Testis (tissue), 2 donors: Measurements from ENCODE around the gene IFFO2.

Experiments
- CTCF ChIP-seq, 3 experiments: fragments of 450-650 bp in 2 of 3; fragments of 200-600 bp in 1 of 3; sonication (generic) in 1 of 3; IDR thresholded peaks; one replicate each; pipeline ENCODE4 v1.5.1; 2016 to 2019; ENCODE audit warnings: antibody characterized with exemption in 3 of 3, mild to moderate bottlenecking in 2 of 3, moderate library complexity in 1 of 3
- POLR2A ChIP-seq: fragments of 450-650 bp; IDR thresholded peaks from one replicate; pipeline ENCODE4 v1.6.1; 2017; ENCODE audit warnings: antibody characterized with exemption, mild to moderate bottlenecking, moderate library complexity

DNA sequence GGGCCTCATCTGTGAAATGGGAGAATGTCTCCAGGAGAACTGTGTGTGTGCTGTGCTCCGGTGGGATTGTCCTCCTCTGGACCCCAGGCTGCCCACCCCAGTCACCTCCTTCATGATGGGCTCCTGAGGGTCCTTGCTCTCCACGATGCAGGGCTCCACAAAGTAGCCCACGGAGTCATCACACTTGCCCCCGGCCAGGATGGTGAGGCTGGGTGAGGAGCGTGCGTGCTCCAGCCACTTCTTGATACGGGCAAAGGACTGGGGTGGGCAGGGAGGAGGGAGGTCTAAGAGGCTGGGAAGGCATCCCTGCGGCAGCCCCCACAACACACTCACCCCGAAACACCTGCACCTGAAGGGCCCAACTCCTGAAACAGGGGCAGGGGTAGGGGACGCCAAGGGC lies 80.3 kb downstream of the IFFO2 start:
- no peak for TF ChIP-seq CTCF (IDR thresholded peaks at IDR 0.05)
- no peak for TF ChIP-seq POLR2A
